Right atrium auricular region (tissue), 2 donors: ENCODE data around the gene ZGPAT. TPM values are rescaled to one million over a fixed set of nuclear protein-coding genes. Genes with fewer than 3 reads are reported as not detected.

Experiments
- DNase-seq: peaks from one replicate; pipeline ENCODE4 v3.0.0-alpha.2; 2019; ENCODE audit warnings: low spot score
- H3K27ac ChIP-seq, 2 donors: fragments of 200-600 bp; sonication (generic); 1 replicate in 1 of 2; 2 replicates in 1 of 2; pipeline ENCODE4 v1.5.1; 2016 to 2019
- H3K27me3 ChIP-seq, 2 donors: fragments of 200-600 bp; sonication (generic); one replicate each; pipeline versions ENCODE4 v1.5.1 to v1.6.0; 2017 to 2019
- H3K36me3 ChIP-seq: fragments of 200-600 bp; sonication (generic); one replicate; pipeline ENCODE4 v1.5.1; 2016
- H3K4me1 ChIP-seq, 2 donors: fragments of 200-600 bp; sonication (generic); one replicate each; pipeline versions ENCODE4 v1.5.1 to v1.6.0; 2017 to 2019
- H3K4me3 ChIP-seq, 2 donors: fragments of 200-600 bp; sonication (generic); 1 replicate in 1 of 2; 2 replicates in 1 of 2; pipeline ENCODE4 v1.5.1; 2017 to 2019; ENCODE audit warnings: mild to moderate bottlenecking in 1 of 2, moderate library complexity in 1 of 2
- H3K9me3 ChIP-seq, 2 donors: fragments of 200-600 bp; sonication (generic); one replicate each; pipeline ENCODE4 v1.5.1; 2019
- CTCF ChIP-seq, 2 donors: fragments of 200-600 bp; sonication (generic); IDR thresholded peaks; one replicate each; pipeline ENCODE4 v1.5.1; 2019; ENCODE audit warnings: antibody characterized with exemption in 2 of 2
- total RNA-seq, 2 donors: library from RNA; depleted of rRNA; stranded (reverse); fragments of >200 nt; gene quantifications; one replicate each; pipeline ENCODE4 v1.1.0, GENCODE V29; 2016

Gene ZGPAT
- total RNA-seq, 2 donors from 2014 or later: 11.9 to 15.1 TPM

- H3K4me3 ChIP-seq: no peak overlapping the region
- DNase-seq: no peak
- no peaks in the 10 kb centered on the region for H3K27me3 ChIP-seq
- peaks cover 0 to 7% of the 10 kb centered on the region in 2 donors for H3K4me1 ChIP-seq
- H3K27ac ChIP-seq: no peak overlapping the region
- H3K9me3 ChIP-seq: no peaks in the 10 kb centered on the region
- no peak for TF ChIP-seq CTCF (IDR thresholded peaks at IDR 0.05)
- peaks cover 5% of the 10 kb centered on the region for H3K36me3 ChIP-seq
Measured at GRCh38 chr20:63755933-63756647, 48.3 kb downstream of the ZGPAT start.

DNA sequence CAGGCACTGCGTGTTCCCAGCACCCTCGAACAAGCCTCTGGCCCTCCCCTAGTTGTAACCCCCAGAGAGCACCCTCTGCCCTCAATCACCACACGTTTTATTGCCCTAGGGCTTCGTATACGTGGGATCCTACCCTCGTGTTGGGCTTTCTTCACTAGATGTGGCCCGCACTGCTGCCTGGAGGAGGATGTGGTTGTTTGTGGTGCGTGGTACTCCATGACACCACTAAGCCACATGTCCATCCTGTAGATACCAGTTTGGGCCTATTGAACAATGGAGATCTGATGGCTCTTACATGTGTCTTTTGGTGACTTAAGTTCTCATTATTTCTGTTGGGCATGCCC lies 48.8 kb downstream of the ZGPAT start:
- H3K36me3 ChIP-seq: peaks cover 5% of the 10 kb centered on the region
- TF ChIP-seq CTCF (IDR thresholded peaks at IDR 0.05): no peak
- H3K27me3 ChIP-seq: no peaks in the 10 kb centered on the region
- H3K9me3 ChIP-seq: no peaks in the 10 kb centered on the region
- H3K27ac ChIP-seq: no peak overlapping the region
- H3K4me1 ChIP-seq: peaks cover 0 to 7% of the 10 kb centered on the region in 2 donors
- H3K4me3 ChIP-seq: no peak overlapping the region
- no peak for DNase-seq

DNA sequence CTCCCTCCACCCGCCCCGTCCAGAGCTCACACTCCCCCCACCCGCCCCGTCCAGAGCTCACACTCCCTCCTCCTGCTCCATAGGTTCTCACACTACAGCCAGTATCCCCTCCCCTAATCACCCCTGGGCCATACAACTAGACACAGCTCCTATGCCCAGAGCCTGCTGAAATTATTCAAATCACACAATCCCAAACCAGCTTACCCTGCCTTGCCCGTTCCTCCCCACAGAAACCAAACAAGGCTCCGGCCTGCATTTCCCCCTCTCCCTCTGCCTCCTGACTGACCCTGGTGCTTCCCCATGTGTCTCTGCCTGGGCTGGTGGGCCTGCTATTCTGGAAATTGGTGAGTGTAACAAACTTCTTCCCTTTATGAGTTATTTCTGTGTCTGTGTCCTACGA lies 50.3 kb downstream of the ZGPAT start:
- no peak overlapping the region for H3K27ac ChIP-seq
- no peak for TF ChIP-seq CTCF (IDR thresholded peaks at IDR 0.05)
- no peaks in the 10 kb centered on the region for H3K27me3 ChIP-seq
- no peaks in the 10 kb centered on the region for H3K9me3 ChIP-seq
- no peak for DNase-seq
- peaks cover 10% of the 10 kb centered on the region for H3K36me3 ChIP-seq
- H3K4me3 ChIP-seq: no peak overlapping the region
- peaks cover 0 to 7% of the 10 kb centered on the region in 2 donors for H3K4me1 ChIP-seq

DNA sequence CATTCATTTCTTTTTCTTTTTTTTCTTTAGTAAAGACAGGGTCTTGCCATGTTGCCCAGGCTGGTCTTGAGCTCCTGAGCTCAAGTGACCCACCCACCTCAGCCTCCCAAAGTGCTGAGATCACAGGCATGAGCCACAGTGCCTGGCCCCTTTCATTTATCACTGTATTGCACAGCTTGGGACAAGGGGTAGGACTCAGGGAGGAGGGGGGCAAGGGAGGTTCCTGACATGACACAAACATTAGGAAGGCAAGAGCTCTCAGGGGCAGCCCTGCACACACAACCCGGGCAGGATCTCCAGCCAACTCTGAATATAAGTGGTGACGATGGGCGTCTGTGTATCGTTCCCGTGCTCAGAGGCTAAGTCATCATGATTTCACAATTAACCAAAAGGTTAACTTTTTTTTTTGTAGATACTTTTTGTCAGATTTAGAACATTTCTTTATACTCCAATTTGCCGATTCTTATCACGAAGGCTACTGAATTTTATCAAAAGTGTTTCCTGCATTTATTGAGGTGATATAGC lies 51.6 kb downstream of the ZGPAT start:
- no peaks in the 10 kb centered on the region for H3K9me3 ChIP-seq
- no peak overlapping the region for H3K27ac ChIP-seq
- no peak overlapping the region for H3K4me3 ChIP-seq
- no peak for DNase-seq
- no peak for TF ChIP-seq CTCF (IDR thresholded peaks at IDR 0.05)
- H3K36me3 ChIP-seq: peaks cover 17% of the 10 kb centered on the region
- H3K4me1 ChIP-seq: no peaks in the 10 kb centered on the region
- no peaks in the 10 kb centered on the region for H3K27me3 ChIP-seq

GRCh38 chr20:63765082-63765873 lies 57.4 kb downstream of the ZGPAT start:
- no peak for DNase-seq
- peaks cover 41% of the 10 kb centered on the region for H3K36me3 ChIP-seq
- no peak for TF ChIP-seq CTCF (IDR thresholded peaks at IDR 0.05)
- no peak overlapping the region for H3K4me3 ChIP-seq
- H3K27me3 ChIP-seq: no peaks in the 10 kb centered on the region
- H3K9me3 ChIP-seq: no peaks in the 10 kb centered on the region
- H3K4me1 ChIP-seq: peaks cover 0 to 5% of the 10 kb centered on the region in 2 donors
- H3K27ac ChIP-seq: no peak overlapping the region
